ENCODE data around the gene PLCH1.
"Not testable (repeated sequence)": the region's sequence is repeated elsewhere in the genome, so short reads cannot be mapped to it uniquely, and the experiment has no call there.

PLCH1 gene

DNA sequence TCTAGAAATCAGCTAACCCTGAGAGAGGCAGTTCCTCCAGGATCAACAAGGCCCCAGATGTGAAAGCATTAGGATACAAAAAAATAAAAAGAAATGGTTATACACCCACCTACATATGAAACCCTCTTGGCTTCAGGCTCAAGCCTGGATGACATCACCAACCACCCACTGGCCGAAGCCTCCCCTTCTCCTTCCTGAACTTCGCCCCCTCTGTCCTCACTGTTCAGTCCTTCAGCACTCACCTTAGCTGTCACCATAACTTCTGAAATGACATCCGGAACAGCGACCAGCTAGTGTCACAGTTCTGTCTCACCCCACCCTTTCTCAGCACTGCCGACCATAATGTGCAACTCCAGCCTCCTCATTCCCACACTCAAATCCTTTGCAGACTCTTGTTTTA is 98.7 kb downstream of the PLCH1 start:
- no peak for DNase-seq (ENCODE audit: low spot score)

DNA sequence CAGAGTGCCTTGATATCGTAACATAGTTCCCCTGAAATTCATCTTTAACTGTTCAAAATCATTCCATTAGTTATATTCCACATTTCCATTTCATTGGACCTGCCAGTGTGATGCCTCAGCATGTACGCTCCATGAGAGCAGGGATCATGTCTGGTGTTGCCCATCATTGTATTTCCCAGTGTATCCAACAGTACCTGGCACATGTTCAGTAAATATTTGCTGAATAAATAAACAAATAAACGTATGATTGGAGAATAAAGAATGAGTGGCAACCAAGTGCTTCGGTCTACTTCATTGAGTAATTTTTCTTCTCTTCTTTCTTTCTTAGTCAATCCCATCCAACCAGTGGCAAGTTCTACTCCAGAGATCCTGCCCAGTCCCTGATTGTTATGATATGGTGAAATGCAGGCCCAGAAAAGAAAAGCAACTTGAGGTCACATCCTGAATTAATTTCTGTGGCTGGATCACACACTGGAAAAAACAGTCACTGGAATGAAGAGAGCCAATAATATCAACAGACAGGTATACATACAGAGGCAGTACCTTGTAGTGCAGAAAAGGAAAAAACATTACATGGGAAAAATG is 101.2 kb downstream of the PLCH1 start:
- no peak for DNase-seq (ENCODE audit: low spot score)

DNA sequence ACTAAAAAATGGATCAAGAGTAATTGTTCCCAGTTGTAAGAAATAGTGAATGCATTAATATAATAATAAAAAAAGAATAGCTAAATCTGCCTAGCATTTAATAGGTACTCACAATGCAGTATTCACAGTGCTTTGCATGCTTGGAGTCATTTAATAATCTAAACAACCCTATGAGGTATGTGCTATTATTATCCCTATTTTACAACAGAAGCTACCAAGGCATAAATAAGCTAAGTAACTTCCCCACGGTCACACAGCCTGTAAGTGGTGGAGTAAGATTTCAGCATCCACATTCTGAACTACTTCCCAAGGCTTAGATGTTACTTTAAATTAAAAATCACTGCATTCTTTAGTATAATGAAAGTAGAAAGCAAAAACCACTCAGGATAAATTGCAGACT is 102.9 kb downstream of the PLCH1 start:
- DNase-seq (ENCODE audit: low spot score), result no peak

DNA sequence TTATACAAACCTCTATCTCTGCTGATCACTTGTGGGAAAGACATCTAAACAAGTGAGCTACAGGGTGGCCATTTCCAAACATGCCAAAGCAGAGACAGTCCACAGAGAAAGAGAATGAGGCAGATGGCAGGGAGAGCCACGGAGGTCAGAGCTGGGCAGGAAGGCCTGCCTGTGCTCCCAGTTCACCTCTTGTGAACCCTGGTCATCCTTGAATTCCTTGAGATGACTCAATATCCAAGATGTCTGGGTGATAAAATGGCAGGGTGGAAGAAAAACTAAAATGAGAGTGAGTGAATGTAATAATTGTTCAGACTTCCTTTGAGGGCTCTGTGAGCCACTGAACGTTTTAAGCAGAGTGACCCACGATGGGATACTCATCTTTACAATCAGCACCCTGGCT is 104.8 kb downstream of the PLCH1 start:
- no peak for DNase-seq (ENCODE audit: low spot score)

DNA sequence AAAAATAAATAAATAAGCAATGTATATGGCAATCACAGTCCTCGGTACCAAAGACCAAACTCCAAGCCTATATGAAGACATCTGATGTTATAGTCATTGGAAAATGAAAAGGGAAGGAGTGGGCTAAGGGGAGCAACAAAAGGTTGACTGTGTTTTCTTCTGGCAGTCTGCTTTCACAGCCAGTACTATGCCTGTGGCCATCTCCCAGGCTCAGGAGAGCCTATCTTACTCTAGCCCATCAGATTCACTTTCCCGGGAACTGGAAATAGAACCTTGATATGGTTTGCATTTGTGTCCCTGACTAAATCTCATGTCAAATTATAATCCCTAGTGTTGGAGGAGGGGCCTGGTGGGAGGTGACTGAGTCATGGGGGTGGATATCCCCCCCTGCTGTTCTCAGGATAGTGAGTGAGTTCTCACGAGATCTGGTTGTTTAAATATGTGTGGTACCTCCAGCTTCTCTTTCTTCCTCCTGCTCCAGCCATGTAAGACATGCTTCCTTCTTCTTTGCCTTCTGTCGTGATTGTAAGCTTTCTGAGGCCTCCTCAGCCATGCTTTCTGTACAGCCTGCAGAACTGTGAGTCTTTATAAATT is 105.3 kb downstream of the PLCH1 start:
- no peak for DNase-seq (ENCODE audit: low spot score)

DNA sequence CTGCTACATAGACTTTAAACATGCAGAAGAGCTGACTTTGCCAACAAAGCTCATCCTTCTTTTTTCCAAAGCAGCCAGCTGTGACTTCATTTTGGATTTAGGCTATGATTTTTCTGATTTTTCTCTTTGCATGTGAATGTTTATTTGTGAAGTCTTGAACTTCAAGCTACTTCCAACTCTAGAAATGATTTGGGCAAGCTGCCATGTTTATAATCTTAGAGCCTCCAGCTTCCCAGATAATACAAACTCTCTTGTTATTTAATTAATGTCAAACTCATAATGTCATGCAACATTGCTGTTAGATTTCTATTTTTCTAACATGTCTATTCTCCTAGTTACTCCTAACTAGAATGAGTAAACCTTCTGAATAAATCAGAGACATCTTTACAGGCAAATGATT is 106.4 kb downstream of the PLCH1 start:
- not testable (repeated sequence) for DNase-seq (ENCODE audit: low spot score)

DNA sequence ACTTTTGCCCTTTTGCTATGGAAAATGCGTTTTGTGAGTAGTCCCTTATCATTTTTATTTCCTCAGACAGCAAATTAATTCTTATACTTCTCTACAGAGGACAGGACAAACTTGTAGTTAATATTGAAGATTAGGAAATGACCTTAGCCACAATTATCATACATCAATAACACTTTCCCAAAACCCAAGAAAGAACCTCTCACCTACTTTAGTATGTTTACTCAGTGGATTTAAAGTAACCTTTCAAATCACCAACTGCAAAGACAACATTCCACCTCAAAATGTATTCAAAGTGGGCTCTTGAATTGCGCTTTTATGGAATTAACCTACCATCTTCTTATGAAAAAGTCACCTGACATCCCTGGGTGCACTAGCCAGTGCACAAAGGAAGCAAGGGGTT is 107.3 kb downstream of the PLCH1 start:
- DNase-seq (ENCODE audit: low spot score), result no peak

DNA sequence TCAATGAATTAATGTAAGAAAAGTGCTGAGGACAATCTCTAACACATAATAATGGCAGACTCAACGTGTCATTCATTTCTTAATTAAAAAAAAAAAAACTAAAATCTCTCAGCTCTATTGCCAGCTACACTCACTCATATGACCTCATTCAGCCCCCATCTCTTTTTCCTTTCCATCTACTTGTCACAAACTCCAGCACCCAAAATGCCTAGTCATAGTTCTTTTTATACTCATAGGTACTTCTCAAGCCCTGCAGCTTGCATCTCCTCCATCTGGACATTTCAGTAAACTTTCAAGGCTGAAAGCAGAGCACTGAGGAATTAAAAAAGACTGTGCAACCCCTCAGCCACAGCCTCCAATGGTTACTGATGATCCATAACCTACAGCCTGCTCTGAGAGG is 109.8 kb downstream of the PLCH1 start:
- no peak for DNase-seq (ENCODE audit: low spot score)

DNA sequence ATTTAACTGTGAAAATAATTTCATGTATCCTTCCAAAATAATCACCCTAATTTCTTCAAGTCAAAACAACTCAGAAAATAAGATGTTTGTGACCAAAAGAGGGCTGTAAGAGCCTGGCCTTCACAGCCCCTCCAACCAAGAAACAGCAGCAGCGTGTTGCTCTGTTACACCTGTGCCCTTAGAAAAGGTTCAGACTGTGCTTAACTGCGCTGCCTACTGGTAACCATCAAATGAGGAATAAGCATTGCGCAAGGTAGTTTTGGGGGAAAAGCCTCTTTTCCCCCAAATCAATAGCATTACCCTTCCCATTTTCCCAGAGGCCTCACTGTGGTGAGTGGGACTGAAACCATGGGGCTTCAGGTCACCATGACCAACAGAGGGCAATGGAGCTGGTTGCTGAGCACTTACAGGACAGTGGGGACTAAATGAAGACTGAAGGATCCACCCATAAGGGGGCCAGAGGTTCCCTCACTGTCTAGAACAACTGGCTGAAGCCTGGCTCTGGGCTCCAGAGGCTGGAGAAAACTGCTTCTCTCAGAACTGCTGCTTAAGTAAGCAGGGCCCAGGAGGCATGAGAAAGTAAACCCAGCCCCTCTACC is 110.7 kb downstream of the PLCH1 start:
- no peak for DNase-seq (ENCODE audit: low spot score)

DNA sequence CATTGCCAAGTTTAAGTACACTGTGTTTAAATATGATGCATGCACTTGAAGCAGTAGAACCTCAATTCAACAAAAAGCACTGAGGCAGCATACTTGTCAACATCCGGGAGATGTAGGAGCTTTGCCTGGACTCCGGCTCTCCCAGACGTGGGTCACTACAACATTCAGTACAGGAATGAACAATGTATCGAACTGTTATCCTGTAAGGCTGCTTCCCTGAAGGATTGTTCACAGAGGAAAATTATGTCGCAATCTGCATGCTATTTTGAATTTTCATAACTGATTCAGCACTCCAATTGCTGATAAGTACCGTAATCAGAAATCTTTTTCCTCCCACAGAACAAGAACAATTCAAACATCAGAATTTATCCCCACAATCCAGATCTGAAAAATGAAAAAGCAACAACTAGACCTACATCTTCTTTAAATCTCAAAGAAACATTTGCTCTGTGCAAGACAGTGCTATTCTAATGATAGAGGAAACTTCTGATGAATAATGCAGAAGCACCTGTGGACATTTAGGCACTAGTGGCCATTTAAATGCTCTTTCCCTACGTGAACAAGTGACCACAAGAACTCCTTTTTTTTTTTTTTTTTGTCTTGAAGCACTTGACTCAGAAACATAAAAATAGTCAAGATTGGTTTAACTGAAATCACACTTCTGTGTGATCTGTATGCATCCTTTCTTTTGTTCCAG is 113.4 kb downstream of the PLCH1 start:
- no peak for DNase-seq (ENCODE audit: low spot score)

DNA sequence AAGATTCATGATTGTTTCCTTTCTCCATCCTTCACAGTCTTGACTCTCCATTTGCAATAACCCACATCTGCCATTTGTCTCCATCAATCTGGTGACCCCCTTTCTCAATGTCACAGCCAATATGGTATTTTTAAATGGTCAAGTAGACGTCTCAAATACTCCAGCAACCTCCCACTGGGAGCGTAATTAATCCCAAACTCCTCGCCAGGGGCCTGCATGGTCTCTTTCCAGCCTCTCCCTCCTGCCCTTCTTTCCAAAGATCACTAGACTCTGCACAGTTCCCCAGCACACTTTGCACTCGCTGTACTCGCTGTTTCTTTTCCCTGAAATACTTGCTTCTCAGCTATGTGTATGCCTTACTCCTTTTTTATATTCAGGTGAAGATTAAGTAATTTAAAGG is 115.3 kb downstream of the PLCH1 start:
- no peak for DNase-seq (ENCODE audit: low spot score)

DNA sequence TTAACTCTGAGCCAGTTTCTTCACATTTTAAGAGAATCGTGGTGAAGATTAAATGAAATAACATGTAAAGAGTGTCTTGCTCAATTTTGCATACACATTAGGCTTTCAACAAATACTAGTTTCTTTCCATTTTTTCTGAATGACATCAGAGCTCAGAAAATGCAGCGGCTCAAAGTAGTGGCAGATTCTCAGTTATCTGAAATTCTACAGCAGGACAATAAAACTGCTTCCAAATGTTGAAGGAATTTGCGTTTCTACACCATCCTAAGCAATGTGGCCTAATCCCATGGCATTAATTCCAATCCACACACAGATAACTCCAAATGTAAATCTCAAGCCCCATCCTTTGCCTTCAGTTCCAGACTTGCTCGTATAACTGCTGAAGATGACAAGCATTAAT is 115.8 kb downstream of the PLCH1 start:
- no peak for DNase-seq (ENCODE audit: low spot score)

DNA sequence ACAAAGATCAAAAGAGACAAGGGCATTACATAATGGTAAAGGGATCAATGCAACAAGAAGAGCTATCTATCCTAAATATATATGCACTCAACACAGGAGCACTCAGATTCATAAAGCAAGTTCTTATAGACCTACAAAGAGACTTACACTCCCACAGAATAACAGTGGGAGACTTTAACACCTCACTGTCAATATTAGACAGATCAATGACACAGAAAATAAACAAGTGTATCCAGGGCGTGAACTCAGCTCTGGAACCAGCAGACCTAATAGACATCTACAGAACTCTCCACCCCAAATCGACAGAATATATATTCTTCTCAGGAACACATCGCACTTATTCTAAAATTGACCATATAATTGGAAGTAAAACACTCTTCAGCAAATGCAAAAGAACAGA is 122.2 kb downstream of the PLCH1 start:
- DNase-seq (ENCODE audit: low spot score), result not testable (repeated sequence)

DNA sequence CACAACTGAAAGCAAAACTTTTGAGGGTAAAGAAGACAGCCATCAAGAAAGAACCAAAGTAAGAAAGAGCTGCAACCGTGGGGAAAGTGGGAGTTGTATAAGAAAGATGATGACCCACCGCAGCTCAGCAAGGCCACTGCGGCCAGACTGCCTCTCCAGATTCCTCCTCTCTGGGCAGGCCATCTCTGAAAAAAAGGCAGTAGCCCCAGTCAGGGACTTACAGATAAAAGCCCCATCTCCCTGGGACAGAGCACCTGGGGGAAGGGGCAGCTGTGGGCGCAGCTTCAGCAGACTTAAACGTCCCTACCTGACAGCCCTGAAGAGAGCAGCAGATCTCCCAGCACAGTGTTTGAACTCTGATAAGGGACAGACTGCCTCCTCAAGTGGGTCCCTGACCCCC is 124.3 kb downstream of the PLCH1 start:
- DNase-seq (ENCODE audit: low spot score), result not testable (repeated sequence)

DNA sequence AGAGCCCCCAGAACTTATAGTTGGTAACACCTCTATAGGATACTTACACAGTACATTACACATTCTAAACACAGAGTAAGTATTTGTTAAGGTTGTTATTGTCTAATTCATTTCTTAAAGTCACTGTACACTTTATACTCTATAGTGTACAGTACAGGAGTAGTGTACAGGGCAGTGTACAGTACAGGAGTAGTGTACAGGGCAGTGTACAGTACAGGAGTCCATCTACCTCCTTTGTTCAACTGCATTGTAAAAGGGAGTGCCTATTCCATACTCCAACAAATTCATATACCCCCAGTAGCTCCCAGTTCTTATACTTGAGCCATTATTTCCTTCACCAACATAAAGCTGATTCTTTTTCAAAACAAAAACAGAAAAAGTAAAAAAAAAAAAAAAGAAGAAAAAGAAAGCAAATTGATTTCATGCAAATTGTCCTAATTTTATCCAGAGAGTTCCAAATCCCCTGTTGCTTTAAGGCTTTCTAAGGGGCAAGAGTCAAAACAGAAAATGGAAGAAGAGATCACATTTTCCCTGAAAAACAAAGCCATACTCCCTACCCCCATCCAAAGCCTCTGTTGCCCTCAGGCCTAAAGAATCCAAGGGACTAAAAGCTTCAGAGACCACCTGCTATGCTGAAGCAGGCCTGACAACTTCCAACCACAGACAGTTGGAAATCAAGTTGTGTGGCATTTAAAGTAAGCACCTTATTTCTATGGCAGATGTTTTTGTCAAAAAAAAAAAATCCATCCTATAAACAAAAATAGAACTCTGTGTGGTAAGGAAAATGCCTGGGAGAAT is 125.6 kb downstream of the PLCH1 start:
- no peak for DNase-seq (ENCODE audit: low spot score)

DNA sequence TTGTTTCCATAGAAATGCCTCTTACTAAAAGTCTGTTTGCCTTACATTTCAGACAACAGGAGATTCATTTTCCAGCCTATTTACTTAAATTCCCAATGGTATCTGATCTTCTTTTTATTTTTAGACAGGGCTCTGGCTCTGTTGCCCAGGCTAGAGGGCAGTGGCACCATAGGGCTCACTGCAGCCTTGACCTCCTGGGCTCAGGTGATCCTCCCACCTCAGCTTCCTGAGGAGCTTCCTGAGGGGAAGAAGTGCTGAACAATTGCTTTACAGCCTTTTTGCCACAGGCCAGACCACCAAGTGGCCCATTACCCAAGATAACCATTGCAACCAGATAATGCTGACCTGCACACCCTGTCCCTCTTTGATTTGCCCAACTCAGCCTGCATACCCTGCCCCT is 126.3 kb downstream of the PLCH1 start:
- DNase-seq (ENCODE audit: low spot score), result no peak

DNA sequence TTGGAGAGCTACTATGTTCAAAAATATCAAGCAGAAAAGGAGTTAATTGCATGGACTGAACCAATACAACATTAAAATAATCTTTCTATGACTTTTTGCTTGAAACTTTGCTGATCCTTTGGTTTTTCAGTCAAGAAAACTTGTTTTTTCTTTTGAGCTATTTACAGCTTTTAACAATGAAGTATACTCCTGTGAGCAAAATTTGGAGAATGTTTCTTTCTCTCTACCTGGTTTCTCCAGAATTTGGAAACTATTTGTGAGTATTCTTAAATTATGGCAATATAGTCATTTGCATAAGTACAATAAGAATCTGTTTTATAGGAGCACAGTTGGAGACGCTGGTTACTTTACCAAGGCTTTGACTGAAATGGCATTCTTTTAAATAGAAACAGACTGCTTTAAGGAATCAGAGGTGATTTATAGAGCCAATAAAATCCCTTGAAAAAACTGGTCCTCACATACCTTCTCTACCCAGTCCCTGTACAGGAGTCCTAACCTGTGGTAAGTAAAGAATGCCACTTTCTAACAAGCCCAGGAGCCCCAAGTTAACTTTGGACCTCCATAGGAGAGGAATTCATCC is 127.4 kb downstream of the PLCH1 start:
- DNase-seq (ENCODE audit: low spot score), result no peak

DNA sequence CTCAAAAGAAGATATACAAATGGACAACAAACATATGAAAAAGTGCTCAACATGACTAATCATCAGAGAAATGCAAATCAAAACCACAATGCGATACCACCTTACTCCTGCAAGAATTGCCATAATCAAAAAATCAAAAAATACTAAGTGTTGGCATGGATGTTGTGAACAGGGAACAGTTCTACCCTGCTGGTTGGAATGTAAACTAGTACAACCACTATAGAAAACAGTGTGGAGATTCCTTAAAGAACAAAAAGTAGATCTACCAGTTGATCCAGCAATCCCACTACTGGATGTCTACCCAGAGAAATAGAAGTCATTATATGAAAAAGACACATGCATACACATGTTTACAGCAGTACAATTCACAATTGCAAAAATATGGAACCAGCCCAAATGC is 129.7 kb downstream of the PLCH1 start:
- not testable (repeated sequence) for DNase-seq (ENCODE audit: low spot score)

DNA sequence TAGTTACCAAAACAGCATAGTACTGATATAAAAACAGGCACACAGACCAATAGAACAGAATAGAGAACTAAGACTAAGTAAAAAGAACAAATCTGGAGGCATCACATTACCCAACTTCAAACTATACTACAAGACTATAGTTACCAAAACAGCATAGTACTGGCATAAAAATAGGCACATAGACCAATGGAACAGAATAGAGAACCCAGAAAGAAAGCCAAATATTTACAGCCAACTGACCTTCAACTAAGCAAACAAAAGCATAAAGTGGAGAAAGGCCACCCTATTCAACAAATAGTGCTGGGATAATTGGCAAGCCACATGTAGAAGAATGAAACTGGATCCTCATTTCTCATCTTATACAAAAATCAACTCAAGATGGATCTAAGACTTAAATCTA is 130.5 kb downstream of the PLCH1 start:
- not testable (repeated sequence) for DNase-seq (ENCODE audit: low spot score)

DNA sequence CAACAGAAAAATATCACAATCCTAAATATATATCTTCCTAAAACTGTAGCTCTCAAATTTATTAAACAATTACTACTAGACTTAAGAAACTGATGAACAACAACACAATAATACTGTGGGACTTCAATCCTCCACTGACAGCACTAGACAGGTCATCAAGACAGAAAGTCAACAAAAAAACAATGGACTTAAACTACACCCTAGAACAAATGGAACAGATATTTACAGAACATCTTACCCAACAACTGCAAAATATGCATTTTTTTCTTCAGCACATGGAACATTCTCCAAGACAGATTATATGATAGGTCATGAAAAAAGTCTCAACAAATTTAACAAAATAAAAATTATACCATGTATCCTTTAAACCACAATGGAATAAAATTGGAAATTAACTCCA is 133.4 kb downstream of the PLCH1 start:
- no peak for DNase-seq (ENCODE audit: low spot score)

DNA sequence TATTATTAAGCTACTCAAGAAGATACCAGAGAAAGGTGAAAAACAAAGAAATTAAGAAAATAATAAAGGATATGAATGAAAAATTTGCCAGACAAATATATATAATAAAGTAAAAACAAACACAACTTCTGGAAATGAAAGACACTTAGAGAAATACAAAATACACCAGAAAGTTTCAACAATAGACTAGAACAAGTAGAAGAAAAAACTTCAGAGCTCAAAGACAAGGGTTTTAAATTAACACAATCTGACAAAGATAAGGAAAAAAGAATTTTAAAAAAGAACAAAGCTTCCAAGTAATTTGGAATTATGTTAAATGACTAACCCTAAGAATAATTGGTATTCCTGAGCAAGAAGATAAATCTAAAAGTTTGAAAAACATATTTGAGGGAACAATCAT is 135.3 kb downstream of the PLCH1 start:
- no peak for DNase-seq (ENCODE audit: low spot score)

DNA sequence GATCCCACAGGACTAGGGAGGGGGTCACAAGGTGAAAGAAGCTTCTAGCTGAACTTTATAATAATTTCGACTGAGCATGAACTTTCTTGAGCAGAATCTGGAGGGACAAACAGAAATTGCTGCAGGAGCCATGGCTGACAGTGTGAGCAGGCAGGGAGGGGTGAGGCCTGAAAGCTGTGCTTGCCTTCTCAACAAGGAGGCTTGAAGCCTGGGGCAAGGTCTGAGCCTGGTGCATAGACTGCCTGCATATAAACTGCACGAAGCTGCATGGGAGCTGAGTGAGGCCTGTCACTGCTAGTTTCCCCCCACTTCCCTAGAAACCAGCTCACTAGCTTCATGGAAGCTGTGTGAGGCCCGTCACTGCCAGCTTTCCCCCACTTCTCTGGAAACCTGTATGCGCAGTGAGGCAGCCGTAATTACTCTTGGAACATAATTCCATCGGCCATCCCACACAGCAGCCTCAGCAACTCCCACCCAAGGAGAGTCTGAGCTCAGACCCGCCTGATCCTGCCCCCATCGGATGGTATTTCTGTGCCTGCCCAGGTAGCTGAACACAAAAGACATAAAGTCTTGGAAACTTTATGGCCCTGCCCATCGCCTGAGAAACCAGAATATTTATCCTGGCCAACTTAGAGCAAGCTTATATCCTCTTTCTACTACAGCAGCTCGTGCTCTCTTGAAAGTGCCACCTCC is 136.5 kb downstream of the PLCH1 start:
- DNase-seq (ENCODE audit: low spot score), result no peak

Data from activated CD4-positive, alpha-beta T cell treated with anti-CD3 and anti-CD28 coated beads, Interleukin-2, Interleukin-4, amounts not matched to agents 100 ng/mL and 50 ng/mL, durations not matched to agents 16 hours and 8 hours (primary cell).